GM19240 (cell line): ENCODE data around the gene GOLGA1.
"Not testable (repeated sequence)": the region's sequence is repeated elsewhere in the genome, so short reads cannot be mapped to it uniquely, and the experiment has no call there.

Source experiments
- DNase-seq: peaks from one replicate; pipeline ENCODE4 v3.0.0; 2011; ENCODE audit warnings: low spot score; ENCODE audit not compliant: insufficient read length

GOLGA1 gene

DNA sequence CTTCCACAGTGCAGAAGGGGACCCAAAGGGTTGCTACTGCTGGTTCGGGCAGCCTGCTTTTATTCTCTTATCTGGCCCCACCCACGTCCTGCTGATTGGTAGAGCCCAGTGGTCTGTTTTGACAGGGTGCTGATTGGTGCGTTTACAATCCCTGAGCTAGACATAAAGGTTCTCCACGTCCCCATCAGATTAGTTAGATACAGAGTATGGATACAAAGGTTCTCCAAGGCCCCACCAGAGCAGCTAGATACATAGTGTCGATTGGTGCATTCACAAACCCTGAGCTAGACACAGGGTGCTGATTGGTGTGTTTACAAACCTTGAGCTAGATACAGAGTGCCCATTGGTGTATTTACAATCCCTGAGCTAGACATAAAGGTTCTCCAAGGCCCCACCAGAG lies 102.8 kb downstream of the GOLGA1 start:
- not testable (repeated sequence) for DNase-seq

DNA sequence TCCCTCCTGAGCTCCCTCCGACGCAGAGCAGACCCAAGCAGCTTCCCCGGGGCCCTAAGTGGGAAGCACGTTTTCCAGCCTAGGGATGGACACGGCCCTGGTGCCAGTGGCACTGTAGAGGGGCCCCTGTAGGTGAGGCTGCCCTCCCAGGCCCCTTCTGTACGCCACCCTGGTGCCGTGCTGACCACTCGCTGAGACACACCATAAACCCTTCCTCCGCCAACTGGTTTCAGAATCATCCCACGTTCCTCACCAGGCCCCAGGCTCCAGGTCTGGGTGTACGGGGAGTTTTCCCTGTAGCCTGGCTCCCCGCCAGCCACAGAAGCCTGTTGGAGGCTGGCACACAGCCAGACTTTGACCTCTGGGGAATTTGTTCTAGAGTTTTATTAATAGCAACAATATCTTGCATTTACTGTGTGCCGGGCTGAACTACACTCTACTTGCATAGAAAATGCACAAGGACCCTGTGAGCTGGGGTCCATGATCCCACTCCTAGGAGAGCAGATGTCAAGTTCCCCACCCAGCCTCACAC lies 105.8 kb downstream of the GOLGA1 start:
- no peak for DNase-seq

DNA sequence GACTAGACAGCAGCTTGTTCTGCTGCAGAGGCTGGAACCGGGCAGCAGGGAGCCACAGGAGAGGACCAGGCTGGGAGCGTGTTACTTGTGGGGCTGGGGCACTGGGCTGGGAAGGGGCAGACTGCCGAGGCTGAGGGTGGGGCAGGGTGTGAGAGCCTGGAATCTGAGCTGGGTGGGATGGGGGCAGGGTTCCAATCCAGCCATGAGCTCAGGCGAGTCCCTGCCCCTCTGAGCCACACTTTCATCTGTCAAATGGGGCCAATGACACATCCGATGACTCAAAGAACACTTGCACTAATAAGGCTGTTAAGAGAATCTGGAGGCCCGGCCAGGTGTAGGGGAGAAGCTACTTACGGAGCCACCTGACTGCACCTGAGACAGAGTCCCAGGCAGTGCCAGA lies 106.3 kb downstream of the GOLGA1 start:
- no peak for DNase-seq

DNA sequence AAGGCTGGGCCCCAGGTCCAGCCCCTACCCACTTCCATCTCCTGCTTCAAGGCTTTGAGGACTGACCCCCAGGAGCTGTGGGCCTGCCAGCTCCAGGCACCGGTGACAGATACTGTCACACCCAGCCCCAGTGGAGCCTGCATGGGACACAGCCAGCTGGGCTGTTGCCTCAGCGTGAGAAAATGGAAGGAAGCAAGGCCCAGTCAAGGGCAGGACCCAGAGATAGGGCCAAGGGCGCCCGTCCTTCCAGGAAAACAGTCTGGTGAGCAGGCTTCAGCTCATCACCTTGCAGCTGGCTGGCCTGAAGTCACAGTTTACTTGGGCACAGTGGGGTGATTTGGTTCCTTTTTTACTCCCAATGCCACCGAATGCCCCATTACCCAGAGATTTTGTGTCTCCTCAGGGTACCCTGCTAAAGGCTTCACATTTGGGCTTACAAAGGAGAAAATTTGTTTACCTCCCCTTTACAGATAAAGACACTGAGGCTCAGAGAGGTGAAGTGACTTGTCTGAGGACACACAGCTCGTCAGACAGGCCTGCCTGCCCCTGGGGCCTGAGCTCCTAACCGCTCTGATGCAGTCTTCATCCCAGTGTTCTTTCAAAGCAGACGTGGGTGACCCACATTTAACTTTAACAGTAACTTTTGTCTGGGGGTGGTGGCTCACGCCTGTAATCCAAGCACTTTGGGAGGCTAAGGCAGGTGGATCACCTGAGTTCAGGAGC lies 109.1 kb downstream of the GOLGA1 start:
- DNase-seq = no peak

DNA sequence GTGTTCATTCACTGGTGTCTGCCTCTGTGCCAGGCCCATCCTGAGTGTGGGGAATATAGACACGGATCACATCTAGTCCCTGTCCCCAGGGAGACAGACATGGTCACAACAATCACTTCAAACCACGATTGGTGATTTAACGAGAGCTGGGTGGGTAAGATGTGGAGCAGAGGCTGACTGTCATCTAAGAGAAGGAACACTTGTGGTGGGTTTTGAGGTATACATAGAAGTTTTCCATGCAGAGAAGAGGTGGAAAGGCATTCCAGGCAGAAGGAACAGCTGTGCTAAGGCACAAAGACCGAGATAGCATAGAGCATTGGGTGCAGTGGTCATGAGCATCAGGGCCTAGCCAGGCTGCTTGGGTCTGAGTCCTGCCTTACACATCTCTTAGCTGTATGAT lies 110.3 kb downstream of the GOLGA1 start:
- DNase-seq = no peak

DNA sequence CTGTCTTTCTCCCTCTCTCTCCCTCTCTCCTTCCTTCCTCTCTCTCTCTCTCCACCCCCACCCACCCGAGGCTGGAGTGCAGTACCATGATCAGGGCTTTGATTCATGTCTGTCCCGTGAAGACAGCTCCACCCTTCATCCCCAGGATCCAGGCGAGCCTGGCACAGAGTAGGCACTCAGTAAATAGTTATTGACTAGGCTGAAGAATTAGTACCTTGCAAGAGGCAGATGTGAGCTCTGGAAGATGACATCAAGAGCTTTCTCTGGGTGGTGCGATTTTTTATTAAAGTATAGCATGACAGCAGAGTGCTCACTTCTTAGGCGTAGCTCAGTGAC lies 111.6 kb downstream of the GOLGA1 start:
- DNase-seq = no peak

DNA sequence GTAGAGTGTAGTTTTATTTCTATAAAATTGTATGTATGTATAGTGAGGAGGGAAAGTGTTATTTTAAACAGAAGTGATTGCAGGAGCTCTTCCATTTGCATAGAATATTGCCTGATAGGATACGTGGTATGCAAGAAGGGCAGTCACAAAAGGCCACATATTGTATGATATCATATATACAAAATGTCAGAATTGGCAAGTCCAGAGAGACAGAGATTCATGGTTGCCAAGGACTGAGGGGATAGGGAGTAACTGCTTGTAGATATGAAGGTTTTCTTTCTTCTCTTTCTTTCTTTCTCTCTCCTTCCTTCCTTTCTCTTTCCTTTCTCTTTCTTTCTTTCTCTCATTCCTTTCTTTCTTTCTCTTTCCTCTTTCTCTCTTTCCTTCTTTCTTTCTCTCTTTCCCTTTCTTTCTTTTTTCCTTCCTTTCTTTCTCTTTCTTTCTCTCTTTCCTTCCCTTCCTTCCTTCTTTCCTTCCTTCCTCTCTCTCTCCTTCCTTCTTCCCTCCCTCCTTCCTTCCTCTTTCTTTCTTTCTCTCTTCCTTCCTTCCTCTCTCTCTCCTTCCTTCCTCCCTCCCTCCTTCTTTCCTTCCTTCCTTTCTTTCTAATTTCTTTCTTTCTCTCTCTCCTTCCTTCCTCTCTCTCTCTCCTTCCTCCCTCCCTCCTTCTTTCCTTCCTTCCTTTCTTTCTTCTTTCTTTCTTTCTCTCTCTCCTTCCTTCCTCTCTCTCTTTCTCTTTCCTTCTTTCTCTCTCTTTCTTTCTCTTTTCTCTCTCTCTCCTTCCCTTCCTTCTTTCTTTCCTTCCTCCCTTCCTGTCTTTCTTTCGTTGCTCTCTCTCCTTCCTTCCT lies 112.2 kb downstream of the GOLGA1 start:
- DNase-seq = no peak
